H9 (cell line): ENCODE data around the gene SRP9. TPM values are rescaled to one million over a fixed set of nuclear protein-coding genes. Genes with fewer than 3 reads are reported as not detected.

Source experiments
- DNase-seq: peaks from one replicate; pipeline ENCODE4 v3.0.0-alpha.2; 2017
- H2AFZ ChIP-seq: one replicate; pipeline ENCODE4 v1.6.1; 2013; ENCODE audit warnings: mild to moderate bottlenecking, low read length, control low read depth, moderate library complexity
- H2AK5ac ChIP-seq: 2 replicates; pipeline ENCODE4 v1.6.1; 2013; ENCODE audit warnings: low read length, control low read depth, mixed read lengths; ENCODE audit not compliant: insufficient read length
- H2BK120ac ChIP-seq: one replicate; pipeline ENCODE4 v1.6.1; 2013; ENCODE audit warnings: low read depth, mild to moderate bottlenecking, low read length, control low read depth, inconsistent platforms; ENCODE audit not compliant: poor library complexity, severe bottlenecking
- H2BK12ac ChIP-seq: 2 replicates; pipeline ENCODE4 v1.6.1; 2013; ENCODE audit warnings: low read length, control low read depth, mixed read lengths, low read depth; ENCODE audit not compliant: insufficient read length
- H2BK15ac ChIP-seq: 2 replicates; pipeline ENCODE4 v1.6.1; 2013; ENCODE audit warnings: low read depth, low read length, control low read depth
- H2BK20ac ChIP-seq: one replicate; pipeline ENCODE4 v1.6.1; 2013; ENCODE audit warnings: low read depth, mild to moderate bottlenecking, low read length, control low read depth, inconsistent platforms; ENCODE audit not compliant: poor library complexity, severe bottlenecking
- H2BK5ac ChIP-seq: 2 replicates; pipeline ENCODE4 v1.6.1; 2013; ENCODE audit warnings: low read length, control low read depth, mixed read lengths; ENCODE audit not compliant: insufficient read length
- H3K14ac ChIP-seq: 2 replicates; pipeline ENCODE4 v1.6.1; 2013; ENCODE audit warnings: low read length, control low read depth; ENCODE audit not compliant: insufficient read depth
- H3K18ac ChIP-seq: 2 replicates; pipeline ENCODE4 v1.6.1; 2013; ENCODE audit warnings: low read depth, mild to moderate bottlenecking, mixed read lengths, low read length, control low read depth; ENCODE audit not compliant: insufficient read length
- H3K23ac ChIP-seq: 2 replicates; pipeline ENCODE4 v1.6.1; 2013; ENCODE audit warnings: low read length, control low read depth, mixed read lengths, low read depth; ENCODE audit not compliant: insufficient read length
- H3K23me2 ChIP-seq: 2 replicates; pipeline ENCODE4 v1.6.1; 2013; ENCODE audit warnings: low read depth, mild to moderate bottlenecking, mixed read lengths, low read length, control low read depth; ENCODE audit not compliant: insufficient read length, poor library complexity, severe bottlenecking
- H3K27ac ChIP-seq: 2 replicates; pipeline ENCODE4 v1.5.1; 2013; ENCODE audit warnings: low read length, control low read depth, mixed read lengths, low read depth; ENCODE audit not compliant: insufficient read length
- H3K27me3 ChIP-seq: 2 replicates; pipeline ENCODE4 v1.6.1; 2013; ENCODE audit warnings: low read length, control low read depth, inconsistent platforms; ENCODE audit not compliant: insufficient read depth
- H3K4ac ChIP-seq: 2 replicates; pipeline ENCODE4 v1.6.1; 2013; ENCODE audit warnings: low read depth, mild to moderate bottlenecking, control low read depth, inconsistent platforms, low read length, moderate library complexity
- H3K4me1 ChIP-seq: 2 replicates; pipeline ENCODE4 v1.6.1; 2013; ENCODE audit warnings: low read length, control low read depth, inconsistent platforms; ENCODE audit not compliant: insufficient read depth
- H3K4me2 ChIP-seq: 2 replicates; pipeline ENCODE4 v1.6.1; 2013; ENCODE audit warnings: low read length, control low read depth, mixed read lengths; ENCODE audit not compliant: insufficient read length, insufficient read depth
- H3K56ac ChIP-seq: 2 replicates; pipeline ENCODE4 v1.6.1; 2013; ENCODE audit warnings: low read depth, mild to moderate bottlenecking, mixed read lengths, low read length, control low read depth; ENCODE audit not compliant: insufficient read length
- H3K79me1 ChIP-seq: 2 replicates; pipeline ENCODE4 v1.6.1; 2013; ENCODE audit warnings: low read depth, mild to moderate bottlenecking, moderate library complexity, low read length, control low read depth, inconsistent platforms; ENCODE audit not compliant: insufficient read depth, poor library complexity, severe bottlenecking
- H3K79me2 ChIP-seq: 2 replicates; pipeline ENCODE4 v1.6.1; 2013; ENCODE audit warnings: low read length, control low read depth, inconsistent platforms; ENCODE audit not compliant: insufficient read depth
- H3K9ac ChIP-seq: 2 replicates; pipeline ENCODE4 v1.6.1; 2013; ENCODE audit warnings: low read length, control low read depth, mixed read lengths; ENCODE audit not compliant: insufficient read length; ENCODE audit errors: extremely low read depth
- H3K9me3 ChIP-seq: one replicate; pipeline ENCODE4 v1.6.1; 2013; ENCODE audit warnings: low read depth, low read length, inconsistent platforms; ENCODE audit not compliant: control insufficient read depth
- H3T11ph ChIP-seq: one replicate; pipeline ENCODE4 v1.6.1; 2013; ENCODE audit warnings: mild to moderate bottlenecking, low read length, control low read depth, inconsistent platforms
- H4K20me1 ChIP-seq: one replicate; pipeline ENCODE4 v1.6.1; 2013; ENCODE audit not compliant: control insufficient read depth, insufficient read length, insufficient read depth
- H4K5ac ChIP-seq: 2 replicates; pipeline ENCODE4 v1.6.1; 2013; ENCODE audit warnings: low read depth, mild to moderate bottlenecking, mixed read lengths, low read length, control low read depth; ENCODE audit not compliant: insufficient read length
- H4K8ac ChIP-seq: replicated peaks from 2 replicates; pipeline ENCODE4 v1.6.1; 2013; ENCODE audit warnings: low read length, control low read depth, mixed read lengths, low read depth; ENCODE audit not compliant: insufficient read length
- H4K91ac ChIP-seq: 2 replicates; pipeline ENCODE4 v1.6.1; 2013; ENCODE audit warnings: low read depth, mild to moderate bottlenecking, moderate library complexity, mixed read lengths, low read length, control low read depth; ENCODE audit not compliant: insufficient read length
- H3K27ac Mint-ChIP-seq, 3 experiments: 2 replicates in 2 of 3; 3 replicates in 1 of 3; pipeline ENCODE4 v1.8.0; 2020 to 2021; ENCODE audit warnings: mixed read lengths in 3 of 3, mild to moderate bottlenecking in 1 of 3, moderate library complexity in 1 of 3
- H3K27me3 Mint-ChIP-seq: 2 replicates; pipeline ENCODE4 v1.8.0; 2021; ENCODE audit warnings: low read depth, mild to moderate bottlenecking, moderate library complexity, mixed read lengths
- H3K36me3 Mint-ChIP-seq, 3 experiments: 2 replicates in 2 of 3; 3 replicates in 1 of 3; pipeline ENCODE4 v1.8.0; 2020 to 2021; ENCODE audit warnings: low read depth in 3 of 3, mixed read lengths in 3 of 3; ENCODE audit not compliant: insufficient read depth in 1 of 3
- H3K4me1 Mint-ChIP-seq, 2 experiments: 2 replicates each; pipeline ENCODE4 v1.8.0; 2020; ENCODE audit warnings: mixed read lengths in 2 of 2
- H3K4me3 Mint-ChIP-seq, 2 experiments: 2 replicates in 1 of 2; 3 replicates in 1 of 2; pipeline ENCODE4 v1.8.0; 2020 to 2021; ENCODE audit warnings: mild to moderate bottlenecking in 2 of 2, mixed read lengths in 2 of 2, moderate library complexity in 1 of 2
- H3K9me3 Mint-ChIP-seq, 2 experiments: 2 replicates in 1 of 2; 3 replicates in 1 of 2; pipeline ENCODE4 v1.8.0; 2020; ENCODE audit warnings: mild to moderate bottlenecking in 2 of 2, mixed read lengths in 2 of 2, moderate library complexity in 1 of 2
- WGBS: extraction: QIAGEN DNeasy Blood & Tissue Kit; methylation state at CpG from one replicate; pipeline ENCODE4 v1.1.7; 2013; ENCODE audit warnings: missing lambda C conversion rate, low lambda C conversion rate, mixed read lengths; ENCODE audit not compliant: insufficient read length; ENCODE audit errors: extremely low coverage; 5-methylcytosine and 5-hydroxymethylcytosine counted together
- total RNA-seq: library from RNA; stranded (reverse); gene quantifications from 2 replicates; pipeline ENCODE4 v1.2.1, GENCODE V29; 2021
- TF ChIP-seq, protein P1 (sequence below): fragments of 200-600 bp; sonication (generic); conservative IDR thresholded peaks from 3 replicates; pipeline ENCODE4 v1.8.0; 2021; ENCODE audit warnings: antibody characterized with exemption, mild to moderate bottlenecking

SRP9 gene
- total RNA-seq, 1 experiment from 2014 or later: 403 TPM

GRCh38 chr1:225834417-225835329 is 57.0 kb downstream of the SRP9 start:
- H3K4ac ChIP-seq: no peak overlapping the region
- H4K20me1 ChIP-seq: no peaks in the 10 kb centered on the region
- no peak overlapping the region for H2AFZ ChIP-seq
- H3K4me2 ChIP-seq: no peak overlapping the region
- no peaks in the 10 kb centered on the region for H3K27me3 ChIP-seq
- H3K4me1 ChIP-seq: no peaks in the 10 kb centered on the region
- no peaks in the 10 kb centered on the region for H3K79me2 ChIP-seq
- H3K27ac ChIP-seq: no peak overlapping the region
- Mint-ChIP-seq H3K4me1 (no peaks in the 10 kb centered on the region), H3K36me3 (peaks cover 24 to 42% (median 25%) of the 10 kb centered on the region in 3 experiments; a peak in 6 of 7 replicates), H3K4me3 (no peak overlapping the region), H3K27me3 (no peaks in the 10 kb centered on the region), H3K9me3 (no peaks in the 10 kb centered on the region), H3K27ac (no peak overlapping the region)
- TF ChIP-seq, protein P1, sequence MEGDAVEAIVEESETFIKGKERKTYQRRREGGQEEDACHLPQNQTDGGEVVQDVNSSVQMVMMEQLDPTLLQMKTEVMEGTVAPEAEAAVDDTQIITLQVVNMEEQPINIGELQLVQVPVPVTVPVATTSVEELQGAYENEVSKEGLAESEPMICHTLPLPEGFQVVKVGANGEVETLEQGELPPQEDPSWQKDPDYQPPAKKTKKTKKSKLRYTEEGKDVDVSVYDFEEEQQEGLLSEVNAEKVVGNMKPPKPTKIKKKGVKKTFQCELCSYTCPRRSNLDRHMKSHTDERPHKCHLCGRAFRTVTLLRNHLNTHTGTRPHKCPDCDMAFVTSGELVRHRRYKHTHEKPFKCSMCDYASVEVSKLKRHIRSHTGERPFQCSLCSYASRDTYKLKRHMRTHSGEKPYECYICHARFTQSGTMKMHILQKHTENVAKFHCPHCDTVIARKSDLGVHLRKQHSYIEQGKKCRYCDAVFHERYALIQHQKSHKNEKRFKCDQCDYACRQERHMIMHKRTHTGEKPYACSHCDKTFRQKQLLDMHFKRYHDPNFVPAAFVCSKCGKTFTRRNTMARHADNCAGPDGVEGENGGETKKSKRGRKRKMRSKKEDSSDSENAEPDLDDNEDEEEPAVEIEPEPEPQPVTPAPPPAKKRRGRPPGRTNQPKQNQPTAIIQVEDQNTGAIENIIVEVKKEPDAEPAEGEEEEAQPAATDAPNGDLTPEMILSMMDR: no peak
- no peak overlapping the region for H3K14ac ChIP-seq
- no peak overlapping the region for H2AK5ac ChIP-seq
- no peak overlapping the region for H2BK20ac ChIP-seq
- DNase-seq: no peak
- no peaks in the 10 kb centered on the region for H3K9me3 ChIP-seq
- H2BK15ac ChIP-seq: no peak overlapping the region
- H3K79me1 ChIP-seq: no peaks in the 10 kb centered on the region
- H2BK5ac ChIP-seq: no peak overlapping the region
- no peak overlapping the region for H2BK12ac ChIP-seq
- no peak overlapping the region for H4K8ac ChIP-seq
- no peak overlapping the region for H3K9ac ChIP-seq
- no peak overlapping the region for H4K5ac ChIP-seq
- H3T11ph ChIP-seq: no peak overlapping the region
- WGBS: no CpG with 5 or more reads among the region's 7 CpGs
- no peak overlapping the region for H4K91ac ChIP-seq
- H3K56ac ChIP-seq: no peak overlapping the region
- H3K18ac ChIP-seq: no peak overlapping the region
- no peak overlapping the region for H3K23ac ChIP-seq
- H3K23me2 ChIP-seq: no peaks in the 10 kb centered on the region
- H2BK120ac ChIP-seq: no peak overlapping the region
